ENCODE data around the gene STK39.

STK39 gene

DNA sequence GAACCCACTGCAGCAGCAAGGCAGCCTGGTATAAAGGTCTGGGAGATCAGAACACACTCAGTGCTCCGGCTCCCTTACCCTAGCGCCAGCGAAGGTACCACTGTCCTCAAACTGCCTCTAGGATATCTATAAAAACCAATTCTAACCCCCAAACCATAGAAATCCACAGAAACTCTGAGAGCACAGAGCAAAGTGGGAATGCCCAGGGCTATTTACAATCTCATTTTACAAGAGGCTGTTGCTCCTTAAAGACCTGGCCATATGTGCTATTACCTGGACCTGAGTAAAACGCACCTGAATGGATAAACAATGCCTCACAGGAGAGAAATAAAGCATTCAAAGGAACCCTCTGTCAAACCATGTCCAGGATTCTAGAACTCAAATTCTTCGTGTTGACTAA, 4.3 kb downstream of the STK39 start:
- no peak for DNase-seq (ENCODE audit: low spot score)

DNA sequence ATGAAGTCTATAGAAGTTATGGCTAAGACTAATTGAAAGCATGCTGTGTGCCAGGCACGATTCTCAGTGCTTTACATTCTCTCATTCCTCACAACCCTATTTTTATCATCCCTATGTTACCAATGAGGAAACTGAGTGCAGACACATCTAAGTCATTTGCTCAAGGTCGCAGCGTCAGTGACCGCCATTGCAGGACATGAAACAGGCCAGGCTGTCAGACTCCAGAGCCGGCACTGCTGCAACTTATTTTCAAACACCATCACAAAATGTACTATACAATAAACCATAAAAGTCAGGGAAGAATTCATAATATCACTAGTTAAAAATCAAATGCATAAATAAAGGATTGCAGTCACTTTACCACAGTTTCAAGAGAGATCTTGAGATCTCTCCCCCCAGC, 5.6 kb downstream of the STK39 start:
- DNase-seq (ENCODE audit: low spot score), result no peak

- no peak for DNase-seq (ENCODE audit: low spot score)
These were observed 6.2 kb downstream of the STK39 start for GRCh38 chr2:168241208-168241607.

GRCh38 chr2:168239281-168239680, 8.1 kb downstream of the STK39 start:
- no peak for DNase-seq (ENCODE audit: low spot score)

DNA sequence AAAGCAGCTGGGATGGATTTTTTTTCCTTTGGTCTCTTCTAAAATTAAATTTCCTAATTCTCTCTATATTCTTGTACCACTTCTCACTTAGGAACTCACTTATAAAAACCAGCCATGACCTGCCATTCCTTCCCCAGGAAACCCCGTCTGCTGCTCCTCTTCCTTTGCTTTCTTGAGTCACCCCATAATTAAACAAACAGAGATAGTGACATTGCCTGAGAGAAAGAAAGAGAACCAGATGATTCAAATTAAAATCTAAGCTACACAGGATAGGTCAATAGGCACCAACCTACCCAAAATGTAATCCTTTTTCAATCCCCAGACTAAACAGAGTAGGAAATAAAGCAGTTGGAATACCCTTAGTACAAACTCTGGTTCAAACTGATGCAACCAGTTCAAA, 9.7 kb downstream of the STK39 start:
- no peak for DNase-seq (ENCODE audit: low spot score)

DNA sequence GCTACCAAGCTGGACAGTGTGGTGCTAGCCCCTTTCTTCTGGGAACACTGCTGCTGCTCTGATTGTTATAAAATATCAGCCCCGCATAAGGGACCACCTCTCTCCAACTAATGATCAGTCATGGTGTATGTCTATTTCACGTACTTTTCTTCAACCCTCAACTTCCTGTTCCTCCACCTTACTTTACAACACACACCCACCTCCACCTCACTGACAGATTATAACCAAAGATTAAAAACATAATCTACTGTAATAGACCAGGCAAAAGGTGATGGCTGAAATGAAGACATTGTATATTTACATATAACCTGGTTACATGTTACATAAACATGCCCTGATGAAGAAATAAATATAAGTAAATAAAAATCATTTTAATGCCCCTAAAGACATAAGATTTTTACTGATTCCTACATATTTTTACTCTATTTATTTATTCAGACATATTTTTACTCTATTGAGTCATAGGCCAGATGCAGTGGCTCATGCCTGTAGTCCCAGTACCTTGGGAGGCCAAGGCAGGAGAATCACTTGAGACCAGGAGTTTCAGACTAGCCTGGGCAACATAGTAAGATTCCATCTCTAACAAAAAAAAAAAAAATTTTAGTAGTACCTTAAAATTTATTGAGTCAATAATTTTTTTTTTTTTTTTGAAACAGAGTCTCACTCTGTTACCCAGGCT, 12.8 kb downstream of the STK39 start:
- no peak for DNase-seq (ENCODE audit: low spot score)

DNA sequence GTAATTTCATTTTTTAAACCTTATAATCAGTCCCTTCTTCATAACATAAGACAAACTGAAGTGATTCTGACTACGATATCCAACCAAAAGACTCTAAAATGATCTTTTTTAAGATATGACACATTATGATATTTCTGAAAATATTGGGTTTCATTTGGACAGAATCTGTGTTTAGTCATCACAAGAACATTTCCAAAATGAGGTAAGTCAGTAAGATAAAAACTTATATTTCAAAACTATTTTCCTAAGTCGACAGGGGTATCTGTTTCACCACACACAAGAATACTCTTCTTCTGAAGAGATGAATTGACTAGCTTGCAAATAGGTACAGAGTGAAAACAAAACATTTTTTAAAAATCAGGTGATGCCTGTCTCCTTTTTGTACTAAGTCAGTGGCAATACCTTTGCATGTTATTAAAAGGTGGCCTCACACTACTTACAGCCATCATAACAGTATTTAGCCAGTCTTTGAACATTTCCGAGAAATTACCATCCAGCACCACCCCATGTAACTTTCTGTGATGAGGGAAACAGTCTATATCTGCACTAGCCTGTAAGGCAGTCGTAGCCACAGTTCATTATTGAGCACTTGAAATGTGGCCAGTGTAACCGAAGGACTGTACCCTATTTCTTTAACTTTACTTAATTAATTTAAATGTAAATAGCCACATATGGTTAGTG, 13.5 kb downstream of the STK39 start:
- no peak for DNase-seq (ENCODE audit: low spot score)

DNA sequence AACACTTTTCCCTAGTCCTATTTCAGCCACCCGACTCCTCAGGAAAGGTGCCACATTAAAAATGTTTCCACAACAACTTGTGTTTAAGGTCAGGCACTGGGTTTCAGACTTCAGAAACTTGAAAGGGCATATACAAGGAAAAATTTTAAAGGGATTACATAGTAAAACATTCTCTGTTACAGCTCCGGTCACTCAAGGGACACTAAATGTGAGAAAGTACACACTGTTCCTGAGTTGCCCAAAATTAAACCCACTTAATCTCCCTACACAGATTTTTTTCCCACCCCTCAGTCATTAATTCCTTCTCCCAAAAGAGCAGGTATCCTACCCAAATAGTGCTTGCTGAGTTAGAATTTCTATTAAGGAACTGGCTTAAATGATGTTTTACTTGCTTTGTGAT, 14.2 kb downstream of the STK39 start:
- DNase-seq (ENCODE audit: low spot score), result no peak

DNA sequence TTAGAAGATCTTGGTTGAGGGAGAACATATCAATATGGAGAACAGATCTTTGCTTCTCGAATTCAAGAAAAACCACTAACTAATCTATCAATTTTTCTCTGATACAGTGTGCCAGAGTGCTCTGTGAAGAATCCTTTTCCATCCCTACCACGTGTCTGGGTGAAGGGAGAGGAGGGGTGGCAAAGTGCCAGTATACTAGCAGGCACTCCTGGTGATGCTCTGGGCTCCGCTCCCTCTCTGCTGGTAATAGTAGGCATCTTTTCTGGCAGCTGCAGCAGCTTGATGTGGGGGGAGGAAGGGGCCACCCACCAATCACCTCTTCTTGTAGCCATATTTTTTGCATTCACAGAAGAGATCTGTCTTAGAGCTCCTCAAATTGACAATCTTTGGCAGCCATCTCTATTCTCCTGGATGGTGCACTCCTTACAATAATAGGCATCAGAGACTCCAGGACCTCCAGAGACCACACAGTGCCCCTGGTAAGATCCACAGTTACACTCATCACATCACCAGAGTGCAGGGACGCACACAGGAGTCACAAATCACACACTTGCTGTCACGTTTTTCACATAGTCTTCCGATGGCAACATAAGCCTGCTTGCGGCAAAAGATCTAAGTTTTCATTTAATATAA, 15.7 kb downstream of the STK39 start:
- peak; percentile 75 for DNase-seq (ENCODE audit: low spot score)

DNA sequence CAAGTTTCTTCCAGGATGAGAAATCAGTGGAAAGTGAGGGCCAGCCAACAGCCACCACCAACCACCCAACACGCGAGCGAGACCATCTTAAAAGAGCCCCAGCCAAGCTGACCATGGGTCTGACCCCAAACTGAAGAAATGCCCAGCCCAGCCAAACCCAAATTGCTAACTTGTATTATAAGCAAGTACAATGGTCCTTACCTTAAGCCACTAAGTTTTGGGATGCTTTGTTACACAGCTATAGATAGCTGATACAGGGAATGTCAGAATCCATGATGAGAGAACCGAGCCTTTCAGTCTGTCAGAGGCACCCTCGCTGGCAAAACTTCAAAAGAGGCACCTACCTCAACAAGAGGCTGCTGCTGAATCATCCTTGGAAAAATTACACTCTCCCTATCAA, 17.0 kb downstream of the STK39 start:
- DNase-seq (ENCODE audit: low spot score), result no peak

DNA sequence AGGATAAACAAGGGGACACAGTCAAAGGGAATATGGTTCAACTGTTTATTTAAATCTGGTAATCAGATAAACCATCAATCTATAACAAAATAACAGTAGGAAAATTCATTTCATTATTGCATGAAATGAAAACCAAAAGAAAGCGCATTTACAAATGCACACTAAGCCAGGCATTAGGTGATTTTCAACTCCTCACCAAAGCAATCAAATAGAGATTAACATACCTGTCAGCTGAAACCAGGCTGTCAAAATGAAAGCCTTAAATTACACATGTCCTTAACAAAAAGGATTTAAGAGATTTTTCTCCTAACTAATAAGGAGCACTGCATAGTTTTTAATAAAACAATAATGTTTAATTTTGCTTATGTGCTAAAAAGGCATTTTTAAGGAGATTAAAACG, 23.0 kb downstream of the STK39 start:
- DNase-seq (ENCODE audit: low spot score), result no peak

DNA sequence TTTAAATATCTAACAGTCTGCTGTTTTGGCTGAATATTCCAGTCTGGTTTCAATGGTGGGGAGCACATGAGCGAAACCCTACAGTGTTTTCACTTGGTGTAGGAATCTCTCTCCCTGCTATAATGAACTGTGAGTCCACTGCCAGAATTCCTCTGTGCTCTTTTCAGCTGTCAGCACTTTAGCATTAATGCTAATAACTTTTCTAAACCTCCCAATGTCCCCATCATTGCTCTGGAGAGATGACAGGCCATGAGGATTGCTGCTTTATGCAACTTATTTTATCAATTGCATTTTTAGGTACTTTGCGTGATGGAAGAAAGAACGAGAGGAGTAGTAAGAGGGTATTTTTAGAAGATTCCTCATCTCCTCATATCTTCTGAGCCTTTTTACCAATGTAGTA, 25.3 kb downstream of the STK39 start:
- DNase-seq (ENCODE audit: low spot score), result no peak

GRCh38 chr2:168220965-168221819, 26.2 kb downstream of the STK39 start:
- DNase-seq (ENCODE audit: low spot score), result no peak

DNA sequence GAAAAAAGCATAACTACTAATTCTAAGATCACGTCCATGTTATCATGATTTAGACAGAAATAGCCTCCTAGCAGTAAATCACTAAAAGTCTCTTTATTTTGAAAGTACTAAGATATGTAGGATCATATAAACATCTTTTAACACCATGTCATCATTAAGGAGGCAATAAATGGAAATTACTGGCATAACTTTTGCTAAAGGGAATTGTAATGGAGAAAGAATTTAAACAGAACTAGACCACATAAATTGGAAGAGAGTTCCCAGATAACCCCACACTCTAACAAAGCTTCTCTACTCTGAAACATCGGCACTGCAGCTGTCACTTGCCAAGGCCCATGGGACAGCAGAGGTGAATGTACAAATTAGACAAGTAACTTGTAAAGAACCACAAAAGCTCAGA, 29.5 kb downstream of the STK39 start:
- no peak for DNase-seq (ENCODE audit: low spot score)

GRCh38 chr2:168216351-168217005, 30.9 kb downstream of the STK39 start:
- no peak for DNase-seq (ENCODE audit: low spot score)

DNA sequence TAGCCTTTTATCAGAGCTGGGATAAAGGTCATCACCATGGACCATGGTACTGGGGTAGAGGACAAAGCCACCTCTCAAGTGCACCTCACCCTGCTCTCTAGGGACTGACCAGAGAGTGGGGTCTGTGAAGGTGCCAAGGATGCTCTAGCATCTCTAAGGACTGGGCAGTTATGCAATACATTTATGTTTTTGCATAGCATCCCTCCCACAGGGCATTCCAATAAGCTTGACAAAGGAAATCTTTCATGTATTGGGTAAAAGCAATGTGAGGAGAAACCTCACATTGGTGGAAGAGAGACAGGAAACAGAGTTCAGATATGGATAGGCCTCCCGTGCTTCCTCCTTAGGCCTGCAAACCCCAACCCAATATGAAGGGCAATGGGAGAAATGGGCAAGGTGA, 31.6 kb downstream of the STK39 start:
- DNase-seq (ENCODE audit: low spot score), result no peak

- no peak for DNase-seq (ENCODE audit: low spot score)
These were observed 34.5 kb downstream of the STK39 start for GRCh38 chr2:168212866-168213265.

GRCh38 chr2:168212167-168212566, 35.2 kb downstream of the STK39 start:
- DNase-seq (ENCODE audit: low spot score), result no peak

- DNase-seq (ENCODE audit: low spot score), result no peak
These were observed 35.7 kb downstream of the STK39 start for GRCh38 chr2:168211664-168212163.

DNA sequence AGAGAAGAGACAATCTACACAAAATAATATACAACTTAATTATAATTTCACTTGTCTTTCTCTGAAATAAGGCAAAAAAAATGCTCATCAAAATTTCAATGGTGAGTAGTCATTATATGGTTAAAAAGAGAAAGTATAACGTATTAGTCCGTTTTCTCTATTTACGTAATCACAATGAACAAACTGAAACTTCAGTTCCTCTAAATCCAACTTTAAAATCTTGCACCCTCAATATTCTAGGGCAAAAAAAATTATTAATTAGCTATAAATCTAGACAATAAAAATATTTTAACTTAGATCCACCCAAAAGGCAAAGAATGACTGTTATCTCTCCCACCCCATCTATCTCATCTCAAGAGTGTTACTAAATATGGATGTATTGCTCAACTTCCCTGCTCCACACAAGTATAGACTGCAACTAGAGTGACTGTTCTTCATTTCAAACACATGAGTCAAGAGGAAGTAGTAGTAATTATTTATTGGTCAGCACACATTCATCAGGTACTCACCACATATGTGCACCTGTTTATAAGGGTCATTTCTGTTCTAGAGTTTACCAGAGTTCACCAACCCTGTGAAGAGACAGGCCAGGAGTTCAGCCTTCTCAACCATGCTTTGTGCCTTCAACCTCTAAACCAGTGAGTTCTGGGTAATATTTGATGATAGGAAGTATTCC, 36.4 kb downstream of the STK39 start:
- no peak for DNase-seq (ENCODE audit: low spot score)

- no peak for DNase-seq (ENCODE audit: low spot score)
These were observed 37.0 kb downstream of the STK39 start for GRCh38 chr2:168210216-168210894.
